ENCODE results near the gene SLC5A3.

SLC5A3 gene

DNA sequence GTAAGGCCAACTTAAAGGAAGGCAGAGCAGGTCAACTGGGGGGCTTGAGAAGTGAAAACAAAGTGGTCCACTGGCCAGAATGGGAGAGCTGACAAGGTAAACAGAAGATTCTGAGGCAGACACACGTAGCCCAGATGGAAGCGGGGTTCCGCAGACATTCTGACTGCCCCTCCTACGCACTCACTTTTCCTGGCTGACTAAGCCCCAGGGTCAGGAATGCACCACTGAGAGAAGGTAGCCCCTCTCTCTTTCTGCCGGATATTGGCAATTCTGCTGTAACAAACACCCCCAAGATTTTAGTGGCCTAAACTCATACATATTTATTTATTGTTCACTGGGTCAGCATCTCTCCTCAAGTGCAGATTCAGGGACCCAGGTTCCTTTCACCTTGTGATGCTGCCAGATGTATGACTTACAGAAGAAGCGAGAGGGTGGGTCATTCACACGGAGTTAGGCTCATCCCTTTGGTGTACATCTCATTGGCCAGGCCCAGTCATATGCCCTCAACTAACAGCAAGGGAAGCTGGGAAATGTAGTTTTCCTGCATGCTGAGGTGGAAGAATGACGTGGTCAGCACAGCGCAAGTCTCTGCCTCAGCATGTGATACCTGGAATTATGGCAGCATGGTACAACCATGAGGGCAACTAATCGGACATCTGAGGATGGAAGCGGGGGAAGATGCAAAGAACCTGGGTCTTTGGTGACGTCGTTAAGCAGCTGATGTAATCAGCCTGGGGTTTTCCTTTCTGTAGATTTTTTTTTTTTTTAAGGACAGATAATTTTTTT, 43.4 kb upstream of the SLC5A3 start (continued):
- TF ChIP-seq, protein P1, sequence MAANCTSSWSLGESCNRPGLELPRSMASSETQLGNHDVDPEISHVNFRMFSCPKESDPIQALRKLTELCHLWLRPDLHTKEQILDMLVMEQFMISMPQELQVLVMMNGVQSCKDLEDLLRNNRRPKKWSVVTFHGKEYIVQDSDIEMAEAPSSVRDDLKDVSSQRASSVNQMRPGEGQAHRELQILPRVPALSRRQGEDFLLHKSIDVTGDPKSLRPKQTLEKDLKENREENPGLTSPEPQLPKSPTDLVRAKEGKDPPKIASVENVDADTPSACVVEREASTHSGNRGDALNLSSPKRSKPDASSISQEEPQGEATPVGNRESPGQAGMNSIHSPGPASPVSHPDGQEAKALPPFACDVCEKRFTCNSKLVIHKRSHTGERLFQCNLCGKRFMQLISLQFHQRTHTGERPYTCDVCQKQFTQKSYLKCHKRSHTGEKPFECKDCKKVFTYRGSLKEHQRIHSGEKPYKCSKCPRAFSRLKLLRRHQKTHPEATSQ (tag by site-specific recombination; IDR thresholded peaks at IDR 0.05), result no peak
- TF ChIP-seq ZBTB8A (tag by site-specific recombination; IDR thresholded peaks at IDR 0.05), result no peak
- no peak for TF ChIP-seq ZNF138 (tag by site-specific recombination; IDR thresholded peaks at IDR 0.05; ENCODE audit: borderline replicate concordance)
- TF ChIP-seq, protein P2, sequence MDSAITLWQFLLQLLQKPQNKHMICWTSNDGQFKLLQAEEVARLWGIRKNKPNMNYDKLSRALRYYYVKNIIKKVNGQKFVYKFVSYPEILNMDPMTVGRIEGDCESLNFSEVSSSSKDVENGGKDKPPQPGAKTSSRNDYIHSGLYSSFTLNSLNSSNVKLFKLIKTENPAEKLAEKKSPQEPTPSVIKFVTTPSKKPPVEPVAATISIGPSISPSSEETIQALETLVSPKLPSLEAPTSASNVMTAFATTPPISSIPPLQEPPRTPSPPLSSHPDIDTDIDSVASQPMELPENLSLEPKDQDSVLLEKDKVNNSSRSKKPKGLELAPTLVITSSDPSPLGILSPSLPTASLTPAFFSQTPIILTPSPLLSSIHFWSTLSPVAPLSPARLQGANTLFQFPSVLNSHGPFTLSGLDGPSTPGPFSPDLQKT (IDR thresholded peaks at IDR 0.05; ENCODE audit: borderline replicate concordance, low read depth, low read length), result no peak
- no peak for TF ChIP-seq BCL11A (tag by site-specific recombination; IDR thresholded peaks at IDR 0.05; ENCODE audit: low read depth)
- TF ChIP-seq, protein P3, sequence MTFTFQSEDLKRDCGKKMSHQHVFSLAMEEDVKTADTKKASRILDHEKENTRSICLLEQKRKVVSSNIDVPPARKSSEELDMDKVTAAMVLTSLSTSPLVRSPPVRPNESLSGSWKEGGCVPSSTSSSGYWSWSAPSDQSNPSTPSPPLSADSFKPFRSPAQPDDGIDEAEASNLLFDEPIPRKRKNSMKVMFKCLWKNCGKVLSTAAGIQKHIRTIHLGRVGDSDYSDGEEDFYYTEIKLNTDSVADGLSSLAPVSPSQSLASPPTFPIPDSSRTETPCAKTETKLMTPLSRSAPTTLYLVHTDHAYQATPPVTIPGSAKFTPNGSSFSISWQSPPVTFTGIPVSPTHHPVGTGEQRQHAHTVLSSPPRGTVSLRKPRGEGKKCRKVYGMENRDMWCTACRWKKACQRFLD (tag by site-specific recombination; IDR thresholded peaks at IDR 0.05), result no peak
- TF ChIP-seq, protein P4, sequence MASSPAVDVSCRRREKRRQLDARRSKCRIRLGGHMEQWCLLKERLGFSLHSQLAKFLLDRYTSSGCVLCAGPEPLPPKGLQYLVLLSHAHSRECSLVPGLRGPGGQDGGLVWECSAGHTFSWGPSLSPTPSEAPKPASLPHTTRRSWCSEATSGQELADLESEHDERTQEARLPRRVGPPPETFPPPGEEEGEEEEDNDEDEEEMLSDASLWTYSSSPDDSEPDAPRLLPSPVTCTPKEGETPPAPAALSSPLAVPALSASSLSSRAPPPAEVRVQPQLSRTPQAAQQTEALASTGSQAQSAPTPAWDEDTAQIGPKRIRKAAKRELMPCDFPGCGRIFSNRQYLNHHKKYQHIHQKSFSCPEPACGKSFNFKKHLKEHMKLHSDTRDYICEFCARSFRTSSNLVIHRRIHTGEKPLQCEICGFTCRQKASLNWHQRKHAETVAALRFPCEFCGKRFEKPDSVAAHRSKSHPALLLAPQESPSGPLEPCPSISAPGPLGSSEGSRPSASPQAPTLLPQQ (tag by site-specific recombination; IDR thresholded peaks at IDR 0.05), result peak; percentile 54; the same call in 1 of the 2 replicates
- TF ChIP-seq, protein P5, sequence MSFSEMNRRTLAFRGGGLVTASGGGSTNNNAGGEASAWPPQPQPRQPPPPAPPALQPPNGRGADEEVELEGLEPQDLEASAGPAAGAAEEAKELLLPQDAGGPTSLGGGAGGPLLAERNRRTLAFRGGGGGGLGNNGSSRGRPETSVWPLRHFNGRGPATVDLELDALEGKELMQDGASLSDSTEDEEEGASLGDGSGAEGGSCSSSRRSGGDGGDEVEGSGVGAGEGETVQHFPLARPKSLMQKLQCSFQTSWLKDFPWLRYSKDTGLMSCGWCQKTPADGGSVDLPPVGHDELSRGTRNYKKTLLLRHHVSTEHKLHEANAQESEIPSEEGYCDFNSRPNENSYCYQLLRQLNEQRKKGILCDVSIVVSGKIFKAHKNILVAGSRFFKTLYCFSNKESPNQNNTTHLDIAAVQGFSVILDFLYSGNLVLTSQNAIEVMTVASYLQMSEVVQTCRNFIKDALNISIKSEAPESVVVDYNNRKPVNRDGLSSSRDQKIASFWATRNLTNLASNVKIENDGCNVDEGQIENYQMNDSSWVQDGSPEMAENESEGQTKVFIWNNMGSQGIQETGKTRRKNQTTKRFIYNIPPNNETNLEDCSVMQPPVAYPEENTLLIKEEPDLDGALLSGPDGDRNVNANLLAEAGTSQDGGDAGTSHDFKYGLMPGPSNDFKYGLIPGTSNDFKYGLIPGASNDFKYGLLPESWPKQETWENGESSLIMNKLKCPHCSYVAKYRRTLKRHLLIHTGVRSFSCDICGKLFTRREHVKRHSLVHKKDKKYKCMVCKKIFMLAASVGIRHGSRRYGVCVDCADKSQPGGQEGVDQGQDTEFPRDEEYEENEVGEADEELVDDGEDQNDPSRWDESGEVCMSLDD (tag by site-specific recombination; IDR thresholded peaks at IDR 0.05), result no peak
- TF ChIP-seq SP3 (tag by site-specific recombination; IDR thresholded peaks at IDR 0.05), result peak; percentile 85
- no peak for TF ChIP-seq ZBTB1 (tag by site-specific recombination; IDR thresholded peaks at IDR 0.05)
- TF ChIP-seq ZFP3 (tag by site-specific recombination; IDR thresholded peaks at IDR 0.05; ENCODE audit: low read depth), result no peak
- no peak for TF ChIP-seq KLF1 (tag by site-specific recombination; IDR thresholded peaks at IDR 0.05)
- no peak for TF ChIP-seq GFI1B (tag by site-specific recombination; IDR thresholded peaks at IDR 0.05)
- TF ChIP-seq ZSCAN30 (tag by site-specific recombination; IDR thresholded peaks at IDR 0.05), result no peak
- TF ChIP-seq ZNF132 (tag by site-specific recombination; IDR thresholded peaks at IDR 0.05; ENCODE audit: borderline replicate concordance), result no peak
- TF ChIP-seq ZNF571 (tag by site-specific recombination; IDR thresholded peaks at IDR 0.05), result no peak
- TF ChIP-seq ZNF23 (tag by site-specific recombination; IDR thresholded peaks at IDR 0.05; ENCODE audit: borderline replicate concordance), result no peak
- no peak for TF ChIP-seq ZNF791 (tag by site-specific recombination; IDR thresholded peaks at IDR 0.05)
- TF ChIP-seq ZSCAN16 (tag by site-specific recombination; IDR thresholded peaks at IDR 0.05), result no peak
- TF ChIP-seq KLF16 (tag by site-specific recombination; IDR thresholded peaks at IDR 0.05), result peak; percentile 46; the same call in 1 of the 2 replicates
- no peak for TF ChIP-seq SP2 (tag by site-specific recombination; IDR thresholded peaks at IDR 0.05)
- no peak for TF ChIP-seq ZNF19 (tag by site-specific recombination; IDR thresholded peaks at IDR 0.05; ENCODE audit: low read depth)
- no peak for TF ChIP-seq ZNF830 (tag by site-specific recombination; IDR thresholded peaks at IDR 0.05; ENCODE audit: low read depth)
- TF ChIP-seq, protein P6, sequence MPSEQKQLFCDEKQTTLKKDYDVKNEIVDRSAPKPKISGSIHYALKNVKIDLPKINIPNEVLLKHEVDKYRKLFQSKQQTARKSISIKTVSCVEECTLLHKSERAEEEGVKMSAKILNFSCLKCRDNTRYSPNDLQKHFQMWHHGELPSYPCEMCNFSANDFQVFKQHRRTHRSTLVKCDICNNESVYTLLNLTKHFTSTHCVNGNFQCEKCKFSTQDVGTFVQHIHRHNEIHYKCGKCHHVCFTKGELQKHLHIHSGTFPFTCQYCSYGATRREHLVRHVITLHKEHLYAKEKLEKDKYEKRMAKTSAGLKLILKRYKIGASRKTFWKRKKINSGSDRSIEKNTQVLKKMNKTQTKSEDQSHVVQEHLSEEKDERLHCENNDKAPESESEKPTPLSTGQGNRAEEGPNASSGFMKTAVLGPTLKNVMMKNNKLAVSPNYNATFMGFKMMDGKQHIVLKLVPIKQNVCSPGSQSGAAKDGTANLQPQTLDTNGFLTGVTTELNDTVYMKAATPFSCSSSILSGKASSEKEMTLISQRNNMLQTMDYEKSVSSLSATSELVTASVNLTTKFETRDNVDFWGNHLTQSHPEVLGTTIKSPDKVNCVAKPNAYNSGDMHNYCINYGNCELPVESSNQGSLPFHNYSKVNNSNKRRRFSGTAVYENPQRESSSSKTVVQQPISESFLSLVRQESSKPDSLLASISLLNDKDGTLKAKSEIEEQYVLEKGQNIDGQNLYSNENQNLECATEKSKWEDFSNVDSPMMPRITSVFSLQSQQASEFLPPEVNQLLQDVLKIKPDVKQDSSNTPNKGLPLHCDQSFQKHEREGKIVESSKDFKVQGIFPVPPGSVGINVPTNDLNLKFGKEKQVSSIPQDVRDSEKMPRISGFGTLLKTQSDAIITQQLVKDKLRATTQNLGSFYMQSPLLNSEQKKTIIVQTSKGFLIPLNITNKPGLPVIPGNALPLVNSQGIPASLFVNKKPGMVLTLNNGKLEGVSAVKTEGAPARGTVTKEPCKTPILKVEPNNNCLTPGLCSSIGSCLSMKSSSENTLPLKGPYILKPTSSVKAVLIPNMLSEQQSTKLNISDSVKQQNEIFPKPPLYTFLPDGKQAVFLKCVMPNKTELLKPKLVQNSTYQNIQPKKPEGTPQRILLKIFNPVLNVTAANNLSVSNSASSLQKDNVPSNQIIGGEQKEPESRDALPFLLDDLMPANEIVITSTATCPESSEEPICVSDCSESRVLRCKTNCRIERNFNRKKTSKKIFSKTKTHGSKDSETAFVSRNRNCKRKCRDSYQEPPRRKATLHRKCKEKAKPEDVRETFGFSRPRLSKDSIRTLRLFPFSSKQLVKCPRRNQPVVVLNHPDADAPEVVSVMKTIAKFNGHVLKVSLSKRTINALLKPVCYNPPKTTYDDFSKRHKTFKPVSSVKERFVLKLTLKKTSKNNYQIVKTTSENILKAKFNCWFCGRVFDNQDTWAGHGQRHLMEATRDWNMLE (tag by site-specific recombination; conservative IDR thresholded peaks at IDR 0.05; ENCODE audit: low read depth), result peak; percentile 72
- no peak for TF ChIP-seq ZNF670 (tag by site-specific recombination; IDR thresholded peaks at IDR 0.05; ENCODE audit: low read depth)
- TF ChIP-seq ZNF391 (tag by site-specific recombination; IDR thresholded peaks at IDR 0.05; ENCODE audit: borderline replicate concordance, low read depth), result no peak
- TF ChIP-seq ZNF843 (tag by site-specific recombination; IDR thresholded peaks at IDR 0.05), result no peak

All from HEK293 (cell line).